ENCODE measurements around the gene BIN1.

BIN1 gene

DNA sequence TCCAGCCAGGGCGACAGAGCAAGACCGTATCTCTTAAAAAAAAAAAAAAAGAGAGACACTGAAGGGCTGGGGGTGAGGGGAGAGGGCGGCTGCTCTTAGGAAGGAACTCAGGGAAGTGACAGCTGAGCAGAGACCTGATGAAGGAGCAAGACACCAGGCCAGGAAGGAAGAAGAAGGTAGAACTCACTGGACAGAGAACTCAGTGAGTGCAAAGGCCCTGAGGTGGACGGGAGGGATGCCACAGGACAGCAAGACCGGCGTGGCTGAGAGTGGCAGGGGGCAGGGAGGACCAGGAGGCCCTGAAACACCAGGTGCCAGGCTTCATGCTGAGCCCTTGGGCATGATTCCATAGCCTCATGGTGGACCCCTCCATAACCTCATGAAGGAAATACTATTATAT lies 18.2 kb downstream of the BIN1 start:
- H2BK12ac ChIP-seq (ENCODE audit: low read length), result no peak overlapping the region
- no peak overlapping the region for H3K23ac ChIP-seq (ENCODE audit: low read length)
- WGBS (ENCODE audit: extremely low coverage, insufficient coverage, insufficient read length), result no CpG with 5 or more reads among the region's 6 CpGs
- H2AFZ ChIP-seq (ENCODE audit: insufficient read depth, low read length, poor library complexity), result no peak overlapping the region
- no peak overlapping the region for H3K4me2 ChIP-seq (ENCODE audit: low read length)
- H2BK5ac ChIP-seq (ENCODE audit: low read depth, low read length, poor library complexity), result no peak overlapping the region
- no peak overlapping the region for H2BK120ac ChIP-seq (ENCODE audit: insufficient read depth, low read length, poor library complexity)
- H3K27ac ChIP-seq (ENCODE audit: low read depth, low read length), result no peak overlapping the region
- H3K36me3 ChIP-seq (ENCODE audit: control insufficient read depth in 1 of 2, insufficient read depth in 2 of 2, low read length in 2 of 2), result no peaks in the 10 kb centered on the region
- no peak overlapping the region for H3K4ac ChIP-seq (ENCODE audit: low read depth, low read length)
- no peak overlapping the region for H4K91ac ChIP-seq (ENCODE audit: low read depth, low read length)
- H3K18ac ChIP-seq (ENCODE audit: low read length), result no peak overlapping the region
- no peak overlapping the region for H3K4me3 ChIP-seq (ENCODE audit: low read depth, low read length)
- H4K8ac ChIP-seq (ENCODE audit: low read depth, low read length), result no peak overlapping the region
- H3K79me1 ChIP-seq (ENCODE audit: low read length), result no peaks in the 10 kb centered on the region
- H3K9me3 ChIP-seq (ENCODE audit: insufficient read depth, low read depth, low read length), result peaks cover 3% of the 10 kb centered on the region
- H4K12ac ChIP-seq (ENCODE audit: low read depth, low read length), result no peak overlapping the region
- H3K9ac ChIP-seq (ENCODE audit: low read length), result no peak overlapping the region
- H2AK5ac ChIP-seq (ENCODE audit: low read length), result no peak overlapping the region
- no peak for DNase-seq
- H3K4me1 ChIP-seq (ENCODE audit: control insufficient read depth in 1 of 2, insufficient read depth in 2 of 2, low read length in 2 of 2), result peaks cover 38 to 41% of the 10 kb centered on the region in 2 experiments
- H3K14ac ChIP-seq (ENCODE audit: low read length), result no peak overlapping the region
- no peaks in the 10 kb centered on the region for H3K27me3 ChIP-seq (ENCODE audit: insufficient read depth, low read length)
- H3K79me2 ChIP-seq (ENCODE audit: control insufficient read depth, insufficient read depth, low read length, poor library complexity), result no peaks in the 10 kb centered on the region

DNA sequence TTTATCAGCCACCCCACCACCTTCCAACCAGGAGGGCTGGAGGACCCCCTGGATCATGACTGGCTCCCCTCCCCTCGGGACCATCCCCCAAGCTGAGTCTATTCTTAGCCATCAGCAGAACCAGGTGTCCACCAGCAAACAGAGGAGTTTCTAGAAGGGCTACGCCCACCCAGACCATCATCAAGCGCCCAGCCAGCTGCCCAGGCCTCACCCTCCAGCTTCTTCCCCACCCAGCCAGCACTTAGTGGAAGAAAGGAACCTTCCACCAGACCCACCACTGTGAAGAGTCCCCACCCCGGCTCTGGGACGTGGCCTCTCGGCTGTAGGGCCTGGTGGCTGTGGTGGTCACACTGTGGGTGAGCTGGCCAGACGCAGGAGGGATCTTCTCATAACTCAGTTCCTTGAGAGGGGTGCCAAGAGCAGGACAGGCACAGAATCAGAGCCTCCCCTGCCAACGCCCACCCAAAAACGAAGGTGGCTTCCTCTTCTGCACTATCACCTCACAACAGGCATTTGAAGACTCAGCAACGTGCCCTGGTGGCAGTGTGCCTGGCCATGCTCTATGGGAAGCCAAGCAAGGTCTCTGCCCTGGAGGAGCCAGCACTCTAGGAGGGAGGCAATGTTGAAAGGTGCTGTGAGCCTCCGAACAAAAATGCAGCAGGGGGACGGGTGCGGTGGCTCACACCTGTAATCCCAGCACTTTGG lies 19.0 kb downstream of the BIN1 start:
- Histone ChIP-seq H3K4me2 (ENCODE audit: low read length) (no peak overlapping the region), H3K9ac (ENCODE audit: low read length) (no peak overlapping the region), H2BK120ac (ENCODE audit: insufficient read depth, low read length, poor library complexity) (peak overlapping the region; percentile 5), H3K14ac (ENCODE audit: low read length) (no peak overlapping the region), H2AK5ac (ENCODE audit: low read length) (no peak overlapping the region), H3K79me1 (ENCODE audit: low read length) (no peaks in the 10 kb centered on the region), H3K27me3 (ENCODE audit: insufficient read depth, low read length) (no peaks in the 10 kb centered on the region), H3K36me3 (ENCODE audit: control insufficient read depth in 1 of 2, insufficient read depth in 2 of 2, low read length in 2 of 2) (no peaks in the 10 kb centered on the region), H2AFZ (ENCODE audit: insufficient read depth, low read length, poor library complexity) (no peak overlapping the region), H2BK5ac (ENCODE audit: low read depth, low read length, poor library complexity) (no peak overlapping the region), H4K91ac (ENCODE audit: low read depth, low read length) (no peak overlapping the region), H3K9me3 (ENCODE audit: insufficient read depth, low read depth, low read length) (peaks cover 3% of the 10 kb centered on the region), H3K23ac (ENCODE audit: low read length) (no peak overlapping the region), H4K12ac (ENCODE audit: low read depth, low read length) (no peak overlapping the region), H3K4ac (ENCODE audit: low read depth, low read length) (no peak overlapping the region), H2BK12ac (ENCODE audit: low read length) (peak overlapping the region; percentile 23), H3K4me3 (ENCODE audit: low read depth, low read length) (no peak overlapping the region), H3K4me1 (ENCODE audit: control insufficient read depth in 1 of 2, insufficient read depth in 2 of 2, low read length in 2 of 2) (peaks cover 33 to 34% of the 10 kb centered on the region in 2 experiments), H3K27ac (ENCODE audit: low read depth, low read length) (no peak overlapping the region), H4K8ac (ENCODE audit: low read depth, low read length) (no peak overlapping the region), H3K79me2 (ENCODE audit: control insufficient read depth, insufficient read depth, low read length, poor library complexity) (no peaks in the 10 kb centered on the region), H3K18ac (ENCODE audit: low read length) (no peak overlapping the region)
- DNase-seq, result no peak
- no CpG with 5 or more reads among the region's 13 CpGs for WGBS (ENCODE audit: extremely low coverage, insufficient coverage, insufficient read length)

DNA sequence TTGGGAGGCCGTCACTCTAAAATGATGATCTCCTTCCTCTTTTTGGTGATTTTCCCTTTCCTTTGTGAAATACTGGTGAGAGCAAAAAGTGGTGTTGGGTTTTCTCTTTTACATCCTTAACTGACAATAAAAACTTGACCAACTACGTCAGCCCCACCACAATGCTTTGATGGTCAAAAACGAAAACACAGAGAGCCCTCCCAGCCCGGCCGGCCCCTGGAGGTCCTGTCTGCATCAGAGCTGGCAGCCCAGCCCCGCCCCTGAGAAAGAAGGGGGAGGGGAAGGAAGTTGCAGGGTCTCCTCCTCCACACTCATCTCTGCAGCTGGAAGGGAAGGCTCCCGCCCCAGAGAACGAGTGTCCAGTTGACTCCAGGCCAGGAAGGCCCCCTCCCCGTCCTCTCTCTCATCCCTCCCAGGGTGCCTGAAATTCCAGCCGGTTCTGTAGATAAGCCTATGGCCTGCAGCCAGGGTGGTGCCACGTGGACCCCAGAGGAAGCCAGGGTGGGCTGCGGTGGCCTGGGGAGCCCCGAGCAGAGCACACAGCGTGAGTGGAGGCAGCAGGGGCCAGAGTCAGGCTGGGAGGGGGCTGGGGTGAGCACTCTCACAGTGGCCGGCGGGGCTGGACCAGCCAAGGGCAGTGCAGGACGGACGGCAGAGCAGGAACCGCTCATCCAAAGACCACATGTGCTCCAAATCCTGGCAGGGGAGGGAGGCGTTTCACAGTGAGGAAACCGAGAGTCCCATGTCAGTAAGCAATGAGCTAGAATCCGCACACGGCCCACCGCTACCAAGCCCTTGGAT lies 19.8 kb downstream of the BIN1 start:
- Histone ChIP-seq H4K8ac (ENCODE audit: low read depth, low read length) (peak overlapping the region; percentile 8), H3K18ac (ENCODE audit: low read length) (no peak overlapping the region), H4K91ac (ENCODE audit: low read depth, low read length) (no peak overlapping the region), H3K4me3 (ENCODE audit: low read depth, low read length) (no peak overlapping the region), H3K14ac (ENCODE audit: low read length) (peak overlapping the region; percentile 42), H2BK120ac (ENCODE audit: insufficient read depth, low read length, poor library complexity) (no peak overlapping the region), H4K12ac (ENCODE audit: low read depth, low read length) (no peak overlapping the region), H3K23ac (ENCODE audit: low read length) (no peak overlapping the region), H2BK12ac (ENCODE audit: low read length) (peak overlapping the region; percentile 23), H3K36me3 (ENCODE audit: control insufficient read depth in 1 of 2, insufficient read depth in 2 of 2, low read length in 2 of 2) (no peaks in the 10 kb centered on the region), H3K4me1 (ENCODE audit: control insufficient read depth in 1 of 2, insufficient read depth in 2 of 2, low read length in 2 of 2) (peaks cover 30 to 31% of the 10 kb centered on the region in 2 experiments), H2AK5ac (ENCODE audit: low read length) (no peak overlapping the region), H3K9me3 (ENCODE audit: insufficient read depth, low read depth, low read length) (peaks cover 3% of the 10 kb centered on the region), H3K27me3 (ENCODE audit: insufficient read depth, low read length) (no peaks in the 10 kb centered on the region), H2AFZ (ENCODE audit: insufficient read depth, low read length, poor library complexity) (peak overlapping the region; percentile 43), H3K79me1 (ENCODE audit: low read length) (no peaks in the 10 kb centered on the region), H3K9ac (ENCODE audit: low read length) (no peak overlapping the region), H3K4ac (ENCODE audit: low read depth, low read length) (no peak overlapping the region), H3K4me2 (ENCODE audit: low read length) (peak overlapping the region; percentile 40), H3K27ac (ENCODE audit: low read depth, low read length) (no peak overlapping the region), H2BK5ac (ENCODE audit: low read depth, low read length, poor library complexity) (no peak overlapping the region), H3K79me2 (ENCODE audit: control insufficient read depth, insufficient read depth, low read length, poor library complexity) (no peaks in the 10 kb centered on the region)
- no CpG with 5 or more reads among the region's 24 CpGs for WGBS (ENCODE audit: extremely low coverage, insufficient coverage, insufficient read length)
- no peak for DNase-seq

DNA sequence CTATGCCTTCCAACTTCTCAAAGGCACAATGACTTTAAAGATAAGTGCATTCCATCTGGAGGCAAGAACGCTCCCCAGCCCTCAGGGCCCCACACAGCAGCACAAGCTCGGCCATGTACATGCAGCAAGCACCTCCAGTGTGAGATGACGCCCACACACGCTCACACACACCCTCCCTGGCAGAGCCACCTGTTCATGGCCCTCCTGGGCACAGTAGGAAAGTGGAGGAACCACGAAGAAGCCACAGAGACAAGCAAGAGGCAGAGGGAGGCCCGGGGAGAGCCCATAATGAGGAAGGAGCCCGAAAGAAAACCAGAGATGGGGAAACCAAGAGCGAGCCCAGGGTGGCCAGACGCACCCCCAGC lies 21.7 kb downstream of the BIN1 start:
- no peak overlapping the region for H3K4me3 ChIP-seq (ENCODE audit: low read depth, low read length)
- no peak overlapping the region for H2BK12ac ChIP-seq (ENCODE audit: low read length)
- no peaks in the 10 kb centered on the region for H3K36me3 ChIP-seq (ENCODE audit: control insufficient read depth in 1 of 2, insufficient read depth in 2 of 2, low read length in 2 of 2)
- no CpG with 5 or more reads among the region's 9 CpGs for WGBS (ENCODE audit: extremely low coverage, insufficient coverage, insufficient read length)
- no peak overlapping the region for H4K8ac ChIP-seq (ENCODE audit: low read depth, low read length)
- no peaks in the 10 kb centered on the region for H3K79me1 ChIP-seq (ENCODE audit: low read length)
- no peak overlapping the region for H3K4me2 ChIP-seq (ENCODE audit: low read length)
- H3K14ac ChIP-seq (ENCODE audit: low read length), result no peak overlapping the region
- no peak overlapping the region for H2BK120ac ChIP-seq (ENCODE audit: insufficient read depth, low read length, poor library complexity)
- H4K12ac ChIP-seq (ENCODE audit: low read depth, low read length), result no peak overlapping the region
- peaks cover 30 to 31% of the 10 kb centered on the region in 2 experiments for H3K4me1 ChIP-seq (ENCODE audit: control insufficient read depth in 1 of 2, insufficient read depth in 2 of 2, low read length in 2 of 2)
- no peak overlapping the region for H2BK5ac ChIP-seq (ENCODE audit: low read depth, low read length, poor library complexity)
- no peak overlapping the region for H2AFZ ChIP-seq (ENCODE audit: insufficient read depth, low read length, poor library complexity)
- H3K27me3 ChIP-seq (ENCODE audit: insufficient read depth, low read length), result no peaks in the 10 kb centered on the region
- DNase-seq, result peak; percentile 76 to 86
- no peak overlapping the region for H3K9ac ChIP-seq (ENCODE audit: low read length)
- peaks cover 2% of the 10 kb centered on the region for H3K9me3 ChIP-seq (ENCODE audit: insufficient read depth, low read depth, low read length)
- H3K79me2 ChIP-seq (ENCODE audit: control insufficient read depth, insufficient read depth, low read length, poor library complexity), result peaks cover 2% of the 10 kb centered on the region
- no peak overlapping the region for H3K4ac ChIP-seq (ENCODE audit: low read depth, low read length)
- no peak overlapping the region for H2AK5ac ChIP-seq (ENCODE audit: low read length)
- H3K23ac ChIP-seq (ENCODE audit: low read length), result no peak overlapping the region
- H4K91ac ChIP-seq (ENCODE audit: low read depth, low read length), result no peak overlapping the region
- H3K18ac ChIP-seq (ENCODE audit: low read length), result no peak overlapping the region
- no peak overlapping the region for H3K27ac ChIP-seq (ENCODE audit: low read depth, low read length)
